H9 (cell line): ENCODE data around the gene UPF1. TPM values are rescaled to one million over a fixed set of nuclear protein-coding genes. Genes with fewer than 3 reads are reported as not detected.

ENCODE experiments used
- DNase-seq: peaks from one replicate; pipeline ENCODE4 v3.0.0-alpha.2; 2017
- H2AFZ ChIP-seq: one replicate; pipeline ENCODE4 v1.6.1; 2013; ENCODE audit warnings: mild to moderate bottlenecking, low read length, control low read depth, moderate library complexity
- H2AK5ac ChIP-seq: 2 replicates; pipeline ENCODE4 v1.6.1; 2013; ENCODE audit warnings: low read length, control low read depth, mixed read lengths; ENCODE audit not compliant: insufficient read length
- H2BK120ac ChIP-seq: one replicate; pipeline ENCODE4 v1.6.1; 2013; ENCODE audit warnings: low read depth, mild to moderate bottlenecking, low read length, control low read depth, inconsistent platforms; ENCODE audit not compliant: poor library complexity, severe bottlenecking
- H2BK12ac ChIP-seq: 2 replicates; pipeline ENCODE4 v1.6.1; 2013; ENCODE audit warnings: low read length, control low read depth, mixed read lengths, low read depth; ENCODE audit not compliant: insufficient read length
- H2BK15ac ChIP-seq: 2 replicates; pipeline ENCODE4 v1.6.1; 2013; ENCODE audit warnings: low read depth, low read length, control low read depth
- H2BK20ac ChIP-seq: one replicate; pipeline ENCODE4 v1.6.1; 2013; ENCODE audit warnings: low read depth, mild to moderate bottlenecking, low read length, control low read depth, inconsistent platforms; ENCODE audit not compliant: poor library complexity, severe bottlenecking
- H2BK5ac ChIP-seq: 2 replicates; pipeline ENCODE4 v1.6.1; 2013; ENCODE audit warnings: low read length, control low read depth, mixed read lengths; ENCODE audit not compliant: insufficient read length
- H3K14ac ChIP-seq: 2 replicates; pipeline ENCODE4 v1.6.1; 2013; ENCODE audit warnings: low read length, control low read depth; ENCODE audit not compliant: insufficient read depth
- H3K18ac ChIP-seq: 2 replicates; pipeline ENCODE4 v1.6.1; 2013; ENCODE audit warnings: low read depth, mild to moderate bottlenecking, mixed read lengths, low read length, control low read depth; ENCODE audit not compliant: insufficient read length
- H3K23ac ChIP-seq: 2 replicates; pipeline ENCODE4 v1.6.1; 2013; ENCODE audit warnings: low read length, control low read depth, mixed read lengths, low read depth; ENCODE audit not compliant: insufficient read length
- H3K23me2 ChIP-seq: 2 replicates; pipeline ENCODE4 v1.6.1; 2013; ENCODE audit warnings: low read depth, mild to moderate bottlenecking, mixed read lengths, low read length, control low read depth; ENCODE audit not compliant: insufficient read length, poor library complexity, severe bottlenecking
- H3K27ac ChIP-seq: 2 replicates; pipeline ENCODE4 v1.5.1; 2013; ENCODE audit warnings: low read length, control low read depth, mixed read lengths, low read depth; ENCODE audit not compliant: insufficient read length
- H3K27me3 ChIP-seq: 2 replicates; pipeline ENCODE4 v1.6.1; 2013; ENCODE audit warnings: low read length, control low read depth, inconsistent platforms; ENCODE audit not compliant: insufficient read depth
- H3K4ac ChIP-seq: 2 replicates; pipeline ENCODE4 v1.6.1; 2013; ENCODE audit warnings: low read depth, mild to moderate bottlenecking, control low read depth, inconsistent platforms, low read length, moderate library complexity
- H3K4me1 ChIP-seq: 2 replicates; pipeline ENCODE4 v1.6.1; 2013; ENCODE audit warnings: low read length, control low read depth, inconsistent platforms; ENCODE audit not compliant: insufficient read depth
- H3K4me2 ChIP-seq: 2 replicates; pipeline ENCODE4 v1.6.1; 2013; ENCODE audit warnings: low read length, control low read depth, mixed read lengths; ENCODE audit not compliant: insufficient read length, insufficient read depth
- H3K56ac ChIP-seq: 2 replicates; pipeline ENCODE4 v1.6.1; 2013; ENCODE audit warnings: low read depth, mild to moderate bottlenecking, mixed read lengths, low read length, control low read depth; ENCODE audit not compliant: insufficient read length
- H3K79me1 ChIP-seq: 2 replicates; pipeline ENCODE4 v1.6.1; 2013; ENCODE audit warnings: low read depth, mild to moderate bottlenecking, moderate library complexity, low read length, control low read depth, inconsistent platforms; ENCODE audit not compliant: insufficient read depth, poor library complexity, severe bottlenecking
- H3K79me2 ChIP-seq: 2 replicates; pipeline ENCODE4 v1.6.1; 2013; ENCODE audit warnings: low read length, control low read depth, inconsistent platforms; ENCODE audit not compliant: insufficient read depth
- H3K9ac ChIP-seq: 2 replicates; pipeline ENCODE4 v1.6.1; 2013; ENCODE audit warnings: low read length, control low read depth, mixed read lengths; ENCODE audit not compliant: insufficient read length; ENCODE audit errors: extremely low read depth
- H3K9me3 ChIP-seq: one replicate; pipeline ENCODE4 v1.6.1; 2013; ENCODE audit warnings: low read depth, low read length, inconsistent platforms; ENCODE audit not compliant: control insufficient read depth
- H3T11ph ChIP-seq: one replicate; pipeline ENCODE4 v1.6.1; 2013; ENCODE audit warnings: mild to moderate bottlenecking, low read length, control low read depth, inconsistent platforms
- H4K20me1 ChIP-seq: one replicate; pipeline ENCODE4 v1.6.1; 2013; ENCODE audit not compliant: control insufficient read depth, insufficient read length, insufficient read depth
- H4K5ac ChIP-seq: 2 replicates; pipeline ENCODE4 v1.6.1; 2013; ENCODE audit warnings: low read depth, mild to moderate bottlenecking, mixed read lengths, low read length, control low read depth; ENCODE audit not compliant: insufficient read length
- H4K8ac ChIP-seq: replicated peaks from 2 replicates; pipeline ENCODE4 v1.6.1; 2013; ENCODE audit warnings: low read length, control low read depth, mixed read lengths, low read depth; ENCODE audit not compliant: insufficient read length
- H4K91ac ChIP-seq: 2 replicates; pipeline ENCODE4 v1.6.1; 2013; ENCODE audit warnings: low read depth, mild to moderate bottlenecking, moderate library complexity, mixed read lengths, low read length, control low read depth; ENCODE audit not compliant: insufficient read length
- H3K27ac Mint-ChIP-seq, 3 experiments: 2 replicates in 2 of 3; 3 replicates in 1 of 3; pipeline ENCODE4 v1.8.0; 2020 to 2021; ENCODE audit warnings: mixed read lengths in 3 of 3, mild to moderate bottlenecking in 1 of 3, moderate library complexity in 1 of 3
- H3K27me3 Mint-ChIP-seq: 2 replicates; pipeline ENCODE4 v1.8.0; 2021; ENCODE audit warnings: low read depth, mild to moderate bottlenecking, moderate library complexity, mixed read lengths
- H3K36me3 Mint-ChIP-seq, 3 experiments: 2 replicates in 2 of 3; 3 replicates in 1 of 3; pipeline ENCODE4 v1.8.0; 2020 to 2021; ENCODE audit warnings: low read depth in 3 of 3, mixed read lengths in 3 of 3; ENCODE audit not compliant: insufficient read depth in 1 of 3
- H3K4me1 Mint-ChIP-seq, 2 experiments: 2 replicates each; pipeline ENCODE4 v1.8.0; 2020; ENCODE audit warnings: mixed read lengths in 2 of 2
- H3K4me3 Mint-ChIP-seq, 2 experiments: 2 replicates in 1 of 2; 3 replicates in 1 of 2; pipeline ENCODE4 v1.8.0; 2020 to 2021; ENCODE audit warnings: mild to moderate bottlenecking in 2 of 2, mixed read lengths in 2 of 2, moderate library complexity in 1 of 2
- H3K9me3 Mint-ChIP-seq, 2 experiments: 2 replicates in 1 of 2; 3 replicates in 1 of 2; pipeline ENCODE4 v1.8.0; 2020; ENCODE audit warnings: mild to moderate bottlenecking in 2 of 2, mixed read lengths in 2 of 2, moderate library complexity in 1 of 2
- CTCF ChIP-seq: fragments of 200-600 bp; sonication (generic); conservative IDR thresholded peaks from 3 replicates; pipeline ENCODE4 v1.8.0; 2021; ENCODE audit warnings: antibody characterized with exemption, mild to moderate bottlenecking
- WGBS: extraction: QIAGEN DNeasy Blood & Tissue Kit; methylation state at CpG from one replicate; pipeline ENCODE4 v1.1.7; 2013; ENCODE audit warnings: missing lambda C conversion rate, low lambda C conversion rate, mixed read lengths; ENCODE audit not compliant: insufficient read length; ENCODE audit errors: extremely low coverage; 5-methylcytosine and 5-hydroxymethylcytosine counted together
- total RNA-seq: library from RNA; stranded (reverse); gene quantifications from 2 replicates; pipeline ENCODE4 v1.2.1, GENCODE V29; 2021

Gene UPF1
- total RNA-seq, 1 experiment from 2014 or later, result 85.4 TPM

- no CpG with 5 or more reads among the region's 19 CpGs for WGBS
- Mint-ChIP-seq H3K4me3 (no peak overlapping the region), H3K27me3 (no peaks in the 10 kb centered on the region), H3K27ac (peak overlapping the region in 2 of 3 experiments; percentile 5 to 61; a peak in 1 of 7 replicates), H3K9me3 (no peaks in the 10 kb centered on the region; a peak in 1 of 5 replicates), H3K36me3 (peaks cover 31 to 47% (median 45%) of the 10 kb centered on the region in 3 experiments; a peak in 6 of 7 replicates), H3K4me1 (peaks cover 10 to 13% of the 10 kb centered on the region in 2 experiments)
- Histone ChIP-seq H2BK12ac (no peak overlapping the region), H2AFZ (no peak overlapping the region), H3K23ac (no peak overlapping the region), H2BK20ac (no peak overlapping the region), H2AK5ac (no peak overlapping the region), H3K27ac (no peak overlapping the region), H3K79me2 (peaks cover 6% of the 10 kb centered on the region; the same call in 1 of the 2 replicates), H3K9me3 (no peaks in the 10 kb centered on the region), H2BK120ac (no peak overlapping the region), H3K14ac (no peak overlapping the region), H3K4me1 (no peaks in the 10 kb centered on the region), H3K18ac (no peak overlapping the region), H3K4me2 (no peak overlapping the region), H3K4ac (no peak overlapping the region), H3T11ph (no peak overlapping the region), H2BK5ac (no peak overlapping the region), H3K27me3 (no peaks in the 10 kb centered on the region), H4K91ac (no peak overlapping the region), H3K23me2 (no peaks in the 10 kb centered on the region), H3K79me1 (peaks cover 5% of the 10 kb centered on the region), H2BK15ac (no peak overlapping the region), H4K8ac (no peak overlapping the region), H3K56ac (no peak overlapping the region), H3K9ac (no peak overlapping the region), H4K20me1 (no peaks in the 10 kb centered on the region), H4K5ac (no peak overlapping the region)
- DNase-seq, result peak; percentile 83
- TF ChIP-seq CTCF, result peak; percentile 93
Measured at GRCh38 chr19:18846862-18847548, 15.2 kb downstream of the UPF1 start.
